HG02981 (cell line): ENCODE measurements around the gene ATXN1.
"Not testable (repeated sequence)": the region's sequence is repeated elsewhere in the genome, so short reads cannot be mapped to it uniquely, and the experiment has no call there.

ENCODE experiments used
- ATAC-seq: cut with Tn5 transposase; IDR thresholded peaks from one replicate; pipeline ENCODE4 v1.9.1; 2021; ENCODE audit warnings: mild to moderate bottlenecking, moderate library complexity; ENCODE audit not compliant: unreplicated experiment

Gene ATXN1

GRCh38 chr6:16277101-16277981 lies 483.9 kb downstream of the ATXN1 start:
- no peak for ATAC-seq

- no peak for ATAC-seq
Measured at GRCh38 chr6:16274885-16275589, 486.2 kb downstream of the ATXN1 start.

- ATAC-seq = no peak
Measured at GRCh38 chr6:16274483-16274882, 486.8 kb downstream of the ATXN1 start.

- ATAC-seq = no peak
Measured at GRCh38 chr6:16273256-16273655, 488.0 kb downstream of the ATXN1 start.

- ATAC-seq = no peak
Measured at GRCh38 chr6:16272201-16272600, 489.1 kb downstream of the ATXN1 start.

GRCh38 chr6:16271428-16271827 lies 489.8 kb downstream of the ATXN1 start:
- no peak for ATAC-seq

GRCh38 chr6:16270178-16270794 lies 491.0 kb downstream of the ATXN1 start:
- no peak for ATAC-seq

GRCh38 chr6:16269442-16270070 lies 491.7 kb downstream of the ATXN1 start:
- ATAC-seq = not testable (repeated sequence)

GRCh38 chr6:16267428-16268263 lies 493.6 kb downstream of the ATXN1 start:
- no peak for ATAC-seq

- ATAC-seq = no peak
Measured at GRCh38 chr6:16265351-16266341, 495.6 kb downstream of the ATXN1 start.

- ATAC-seq = no peak
Measured at GRCh38 chr6:16264785-16265184, 496.5 kb downstream of the ATXN1 start.

GRCh38 chr6:16263464-16264099 lies 497.7 kb downstream of the ATXN1 start:
- ATAC-seq = not testable (repeated sequence)

- not testable (repeated sequence) for ATAC-seq
Measured at GRCh38 chr6:16262773-16263172, 498.5 kb downstream of the ATXN1 start.

GRCh38 chr6:16260602-16261001 lies 500.7 kb downstream of the ATXN1 start:
- not testable (repeated sequence) for ATAC-seq

- ATAC-seq = not testable (repeated sequence)
Measured at GRCh38 chr6:16259604-16260003, 501.7 kb downstream of the ATXN1 start.

- ATAC-seq = no peak
Measured at GRCh38 chr6:16258709-16259075, 502.6 kb downstream of the ATXN1 start.

GRCh38 chr6:16257999-16258708 lies 503.1 kb downstream of the ATXN1 start:
- ATAC-seq = no peak

- no peak for ATAC-seq
Measured at GRCh38 chr6:16256781-16257180, 504.5 kb downstream of the ATXN1 start.
